Small intestine (tissue), 7 donors: ENCODE data around the gene CDCP1. TPM values are rescaled to one million over a fixed set of nuclear protein-coding genes. Genes with fewer than 3 reads are reported as not detected.

Experiments
- DNase-seq, 2 donors: peaks; one replicate each; pipeline versions ENCODE4 v3.0.0 to v3.0.0-alpha.2; 2013
- FAIRE-seq: peaks from 2 replicates; lab custom pipeline; 2012; peaks lifted over from hg19 to GRCh38; lab: Jason Lieb, UNC
- H3K27ac ChIP-seq, 3 donors: one replicate each; pipeline ENCODE4 v1.5.1; 2013; ENCODE audit warnings: low read length in 2 of 3, mild to moderate bottlenecking in 2 of 3, control low read depth in 1 of 3, inconsistent platforms in 1 of 3, low read depth in 1 of 3, moderate library complexity in 1 of 3
- H3K27me3 ChIP-seq, 3 donors: one replicate each; pipeline ENCODE4 v1.6.1; 2013; ENCODE audit warnings: low read length in 3 of 3, inconsistent platforms in 1 of 3; ENCODE audit not compliant: control insufficient read depth in 3 of 3, insufficient read depth in 3 of 3
- H3K36me3 ChIP-seq, 3 donors: one replicate each; pipeline ENCODE4 v1.6.1; 2013; ENCODE audit warnings: low read length in 3 of 3, inconsistent platforms in 1 of 3, low read depth in 1 of 3, mild to moderate bottlenecking in 1 of 3, moderate library complexity in 1 of 3; ENCODE audit not compliant: control insufficient read depth in 3 of 3, insufficient read depth in 2 of 3
- H3K4me1 ChIP-seq, 3 donors: one replicate each; pipeline ENCODE4 v1.6.1; 2013; ENCODE audit warnings: low read length in 2 of 3, inconsistent platforms in 1 of 3, low read depth in 1 of 3, mild to moderate bottlenecking in 1 of 3, moderate library complexity in 1 of 3; ENCODE audit not compliant: control insufficient read depth in 3 of 3, insufficient read depth in 2 of 3
- H3K4me3 ChIP-seq, 3 donors: one replicate each; pipeline ENCODE4 v1.5.1; 2013; ENCODE audit warnings: low read length in 3 of 3, control low read depth in 1 of 3, inconsistent platforms in 1 of 3, low read depth in 1 of 3, mild to moderate bottlenecking in 1 of 3, moderate library complexity in 1 of 3
- H3K9me3 ChIP-seq, 2 donors: one replicate each; pipeline ENCODE4 v1.6.1; 2013; ENCODE audit warnings: low read depth in 1 of 2, low read length in 1 of 2; ENCODE audit not compliant: control insufficient read depth in 2 of 2, insufficient read depth in 1 of 2
- WGBS, 3 donors: extraction: QIAGEN DNeasy Blood & Tissue Kit; methylation state at CpG; one replicate each; pipeline ENCODE4 v1.1.7; 2013; 5-methylcytosine and 5-hydroxymethylcytosine counted together
- polyA plus RNA-seq, 4 donors: library from polyadenylated mRNA; stranded (reverse) in 3 of 4; unstranded in 1 of 4; fragments of 200-250 nt in 3 of 4; fragments of 120-200 nt in 1 of 4; gene quantifications; one replicate each; pipeline versions ENCODE4 v1.2.1 to v1.2.3, GENCODE V29; 2013
- donor health status: healthy with polysubstance abuse.
- donor health status: control.
- donor health status: control.
- donor health status: Bipolar disorder and iron deficiency.
- donor health status: healthy.

The CDCP1 gene
- polyA plus RNA-seq, 4 donors, result 8.4 to 30.6 (median 12.6) TPM

DNA sequence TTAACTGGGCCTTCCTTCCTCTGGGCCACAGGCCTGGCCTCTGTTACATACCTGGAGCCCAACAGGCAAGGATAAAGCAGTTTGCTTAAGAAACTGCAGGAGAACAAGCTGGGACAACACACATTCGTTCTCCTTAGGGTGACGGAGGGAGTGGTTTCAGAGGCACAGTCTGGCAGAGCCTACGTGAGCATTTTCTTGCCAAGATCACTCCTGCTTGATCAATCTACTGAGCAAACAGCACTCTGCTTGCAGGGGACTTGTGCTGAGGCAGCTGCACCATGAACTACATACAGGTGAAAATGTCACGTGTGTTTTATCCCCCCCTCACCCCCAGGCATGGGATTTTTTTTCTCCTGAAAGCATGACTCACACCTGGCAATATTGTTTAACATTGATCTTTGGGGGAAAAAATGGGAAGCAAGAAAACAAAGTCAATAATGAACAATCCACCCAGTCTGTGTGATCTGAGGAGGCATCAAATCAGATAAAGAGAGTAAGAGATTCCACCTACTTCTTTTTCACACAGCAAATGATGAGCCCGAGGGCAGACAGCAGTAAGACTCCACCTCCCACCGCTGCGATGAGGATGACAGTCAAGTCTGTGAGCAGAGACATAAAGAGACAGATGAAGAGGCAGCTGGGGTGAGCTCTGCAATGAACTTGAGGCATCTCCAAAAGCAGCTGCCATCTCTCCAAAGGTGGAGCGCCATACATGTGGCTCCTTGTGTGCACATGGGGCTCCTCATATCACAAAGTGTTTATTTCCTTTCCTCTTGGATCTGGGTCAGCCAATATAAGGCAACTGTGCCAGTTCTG is 57.4 kb downstream of the CDCP1 start:
- DNase-seq, result no peak
- Histone ChIP-seq H3K36me3 (peaks cover 14 to 65% (median 23%) of the 10 kb centered on the region in 3 donors), H3K27ac (peak overlapping the region in 1 of 3 donors; percentile 52), H3K27me3 (no peaks in the 10 kb centered on the region), H3K4me1 (peaks cover 0 to 34% (median 0%) of the 10 kb centered on the region in 3 donors), H3K9me3 (peaks cover 0 to 5% of the 10 kb centered on the region in 2 donors), H3K4me3 (no peak overlapping the region)
- WGBS, 3 donors, result 49 to 62% (median 51%) methylated on average over 8 of the region's 8 CpGs
- no peak for FAIRE-seq

- H3K4me3 ChIP-seq, result no peak overlapping the region
Observed at GRCh38 chr3:45087155-45087554, 59.0 kb downstream of the CDCP1 start.

DNA sequence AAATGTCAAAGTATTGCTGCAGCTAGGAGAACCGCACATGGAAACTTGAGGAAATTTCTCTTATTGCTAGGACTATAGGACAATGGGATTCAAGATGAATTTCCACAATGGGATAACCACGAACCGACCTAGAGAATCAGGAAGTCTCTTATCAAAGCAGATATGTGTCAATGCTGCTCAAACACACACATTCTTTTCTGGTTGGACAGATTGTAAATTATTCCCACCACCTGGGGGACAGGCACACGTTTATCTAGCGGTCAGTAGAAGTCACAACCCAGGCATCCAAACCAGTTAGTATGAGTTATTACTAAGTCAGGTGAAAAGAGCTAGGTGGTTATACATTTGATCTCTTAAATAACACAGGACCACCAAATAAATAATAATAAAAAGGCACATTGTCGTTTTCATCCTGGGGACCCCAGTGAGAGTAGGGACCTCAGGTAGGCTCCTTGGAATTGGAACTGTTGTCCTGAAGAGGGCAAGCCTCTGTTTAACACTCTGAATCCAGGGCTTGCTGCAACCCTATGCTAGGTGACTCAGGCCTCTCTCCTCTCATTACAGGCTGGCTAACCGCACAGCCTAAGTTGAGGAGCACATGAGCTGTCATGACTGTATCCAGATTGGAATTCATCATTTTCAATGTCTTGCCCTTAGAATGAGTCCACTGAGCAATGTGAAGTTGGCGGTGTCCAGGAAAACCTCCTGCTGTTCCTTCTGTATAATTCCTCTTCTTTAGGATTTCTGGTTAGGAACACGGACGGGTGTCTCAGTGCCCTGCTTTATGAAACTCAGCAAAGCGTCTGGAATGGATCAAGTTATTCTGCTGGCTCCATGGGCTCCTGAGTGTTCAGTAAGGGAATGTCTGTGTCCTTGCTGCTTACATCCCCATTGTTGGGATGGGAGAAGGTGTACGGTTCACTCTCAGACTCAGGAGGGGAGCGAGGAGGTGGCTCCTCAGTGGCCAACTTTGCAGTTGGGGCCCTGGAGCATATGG is 61.1 kb downstream of the CDCP1 start:
- no peaks in the 10 kb centered on the region for H3K27me3 ChIP-seq
- peaks cover 5 to 58% (median 10%) of the 10 kb centered on the region in 3 donors for H3K36me3 ChIP-seq
- H3K4me1 ChIP-seq, result peaks cover 0 to 14% (median 0%) of the 10 kb centered on the region in 3 donors
- no peak overlapping the region for H3K4me3 ChIP-seq
- H3K27ac ChIP-seq, result no peak overlapping the region
- DNase-seq, result no peak
- 75 to 79% (median 77%) methylated on average over 13 of the region's 13 CpGs for WGBS, 3 donors
- FAIRE-seq, result no peak
- H3K9me3 ChIP-seq, result peaks cover 0 to 3% of the 10 kb centered on the region in 2 donors

More at GRCh38 chr3:45087155-45087554, 59.0 kb downstream of the CDCP1 start:
- Histone ChIP-seq H3K36me3 (peaks cover 14 to 68% (median 22%) of the 10 kb centered on the region in 3 donors), H3K27ac (no peak overlapping the region), H3K9me3 (peaks cover 0 to 5% of the 10 kb centered on the region in 2 donors), H3K4me1 (peaks cover 0 to 25% (median 0%) of the 10 kb centered on the region in 3 donors), H3K27me3 (no peaks in the 10 kb centered on the region)
- FAIRE-seq (no peak), DNase-seq (no peak)
- WGBS, 3 donors, result 78 to 82% (median 81%) methylated on average over 7 of the region's 7 CpGs

DNA sequence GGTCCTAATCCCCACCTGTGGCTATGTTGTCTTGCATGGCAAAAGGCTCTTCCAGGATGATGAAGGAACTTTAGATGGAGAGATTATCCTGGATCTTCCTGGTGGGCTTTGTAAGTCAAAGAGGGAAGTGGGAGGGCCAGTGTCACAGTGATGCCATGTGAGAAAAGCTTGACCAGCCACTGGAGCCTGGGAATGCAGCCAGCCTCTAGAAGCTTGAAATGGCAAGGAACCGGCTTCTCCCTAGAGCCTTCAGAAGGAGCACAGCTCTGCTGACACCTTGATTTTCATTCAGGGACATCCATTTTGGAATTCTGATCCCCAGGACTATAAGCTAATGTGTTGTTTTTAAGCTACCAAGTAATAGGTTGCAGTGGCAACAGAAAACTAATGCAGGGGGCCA is 61.8 kb downstream of the CDCP1 start:
- H3K36me3 ChIP-seq, result peaks cover under 1 to 56% (median 10%) of the 10 kb centered on the region in 3 donors
- WGBS, 3 donors, result 73 to 92% (median 89%) methylated on average over 1 of the region's 1 CpG
- H3K27me3 ChIP-seq, result no peaks in the 10 kb centered on the region
- DNase-seq (no peak), FAIRE-seq (no peak)
- no peak overlapping the region for H3K27ac ChIP-seq
- H3K9me3 ChIP-seq, result peaks cover 0 to 3% of the 10 kb centered on the region in 2 donors
- H3K4me3 ChIP-seq, result no peak overlapping the region
- H3K4me1 ChIP-seq, result peaks cover 0 to 20% (median 0%) of the 10 kb centered on the region in 3 donors

GRCh38 chr3:45083023-45083422 is 63.2 kb downstream of the CDCP1 start:
- WGBS, 3 donors, result 54 to 74% (median 64%) methylated on average over 6 of the region's 6 CpGs
- DNase-seq (no peak), FAIRE-seq (no peak)
- Histone ChIP-seq H3K36me3 (peaks cover 0 to 45% (median 10%) of the 10 kb centered on the region in 3 donors), H3K4me3 (no peak overlapping the region), H3K4me1 (peaks cover 0 to 21% (median 0%) of the 10 kb centered on the region in 3 donors), H3K27me3 (no peaks in the 10 kb centered on the region), H3K27ac (peak overlapping the region in 1 of 3 donors; percentile 29), H3K9me3 (peaks cover 0 to 3% of the 10 kb centered on the region in 2 donors)

- FAIRE-seq (no peak), DNase-seq (no peak)
- peaks cover 0 to 24% (median 0%) of the 10 kb centered on the region in 3 donors for H3K4me1 ChIP-seq
- WGBS, 3 donors, result 72 to 96% (median 95%) methylated on average over 5 of the region's 5 CpGs
- H3K9me3 ChIP-seq, result peaks cover 0 to 3% of the 10 kb centered on the region in 2 donors
- no peaks in the 10 kb centered on the region for H3K27me3 ChIP-seq
- H3K36me3 ChIP-seq, result peaks cover 0 to 39% (median 10%) of the 10 kb centered on the region in 3 donors
- H3K4me3 ChIP-seq, result no peak overlapping the region
- no peak overlapping the region for H3K27ac ChIP-seq
Observed at GRCh38 chr3:45082142-45082538, 64.0 kb downstream of the CDCP1 start.

DNA sequence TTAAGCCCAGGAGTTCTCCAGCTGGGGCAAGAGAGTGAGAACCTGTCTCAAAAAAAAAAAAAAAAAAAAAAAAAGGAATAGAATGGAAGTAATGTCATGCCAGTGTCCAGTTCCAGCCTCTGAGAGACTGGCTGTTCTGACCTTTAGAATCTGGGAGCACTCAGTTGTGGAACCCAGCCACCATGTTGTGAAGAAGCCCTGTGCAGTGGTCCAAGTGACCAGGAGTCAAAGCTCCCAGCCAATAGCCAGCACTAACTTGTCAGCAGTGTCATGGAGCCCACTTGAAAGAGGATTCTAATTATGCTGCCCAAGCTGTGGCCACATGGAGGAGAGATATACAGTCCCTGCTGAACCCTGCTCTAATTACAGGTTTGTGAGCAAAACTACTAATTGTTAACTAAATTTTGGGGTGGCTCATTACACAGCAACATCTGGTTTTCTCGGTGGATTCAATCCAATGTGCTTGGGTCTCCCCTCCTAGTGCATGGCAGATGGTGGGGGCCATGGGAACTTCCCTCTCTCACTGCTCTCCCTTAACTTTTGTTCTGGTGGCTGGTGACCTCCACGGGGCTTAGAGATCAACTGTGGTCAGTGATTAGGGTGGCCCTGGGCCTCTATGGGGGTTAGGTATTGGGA is 64.6 kb downstream of the CDCP1 start:
- FAIRE-seq, result no peak
- Histone ChIP-seq H3K27ac (no peak overlapping the region), H3K27me3 (no peaks in the 10 kb centered on the region), H3K4me1 (peaks cover 0 to 24% (median 0%) of the 10 kb centered on the region in 3 donors), H3K36me3 (peaks cover 0 to 34% (median 9%) of the 10 kb centered on the region in 3 donors), H3K9me3 (peaks cover 0 to 3% of the 10 kb centered on the region in 2 donors), H3K4me3 (no peak overlapping the region)
- DNase-seq, result no peak
- WGBS, 3 donors, result 75 to 93% (median 92%) methylated on average over 2 of the region's 2 CpGs
